ENCODE data around the gene NUDT7.

- TF ChIP-seq POLR2A (IDR thresholded peaks at IDR 0.05) (no peak), CTCF (IDR thresholded peaks at IDR 0.05) (no peak)
These were observed 7.2 kb upstream of the NUDT7 start for GRCh38 chr16:77715145-77715544.

All from esophagus squamous epithelium (tissue), 4 donors.